H1 (cell line): ENCODE results near the gene KCNMA1. TPM values are rescaled to one million over a fixed set of nuclear protein-coding genes. Genes with fewer than 3 reads are reported as not detected.

Source experiments
- CTCF ChIA-PET: fragments of 300-600 bp; sonication (Branson Sonifier 250); formaldehyde crosslinking; loops from one replicate; lab custom pipeline; 2021; ENCODE audit not compliant: partially characterized antibody; lab: Charles Lee
- POLR2A ChIA-PET: fragments of 300-600 bp; sonication (Branson Sonifier 250); formaldehyde crosslinking; loops from one replicate; lab custom pipeline; 2021; ENCODE audit warnings: inconsistent platforms; ENCODE audit not compliant: partially characterized antibody; lab: Charles Lee
- DNase-seq, 2 experiments: peaks; one replicate each; pipeline versions ENCODE4 v3.0.0 to v3.0.0-alpha.2; 2010 to 2022; ENCODE audit warnings: low spot score in 2 of 2, low read depth in 1 of 2, mixed read lengths in 1 of 2
- FAIRE-seq: peaks from 2 replicates; lab custom pipeline; 2011; peaks lifted over from hg19 to GRCh38; lab: Jason Lieb, UNC
- H2AFZ ChIP-seq: 2 replicates; pipeline ENCODE4 v1.8.1; 2012; ENCODE audit warnings: low read length, inconsistent platforms
- H2AK5ac ChIP-seq: 2 replicates; pipeline ENCODE4 v1.6.1; 2013; ENCODE audit warnings: low read depth, low read length
- H2BK120ac ChIP-seq: replicated peaks from 2 replicates; pipeline ENCODE3; 2013; ENCODE audit warnings: low read depth, low read length, inconsistent platforms
- H2BK12ac ChIP-seq: 2 replicates; pipeline ENCODE4 v1.6.1; 2013; ENCODE audit warnings: low read depth, low read length
- H2BK15ac ChIP-seq: 2 replicates; pipeline ENCODE4 v1.6.1; 2013; ENCODE audit warnings: low read length
- H2BK20ac ChIP-seq: 2 replicates; pipeline ENCODE4 v1.6.1; 2013; ENCODE audit warnings: low read length
- H2BK5ac ChIP-seq: 2 replicates; pipeline ENCODE4 v1.6.1; 2013; ENCODE audit warnings: low read depth, low read length
- H3K14ac ChIP-seq: 2 replicates; pipeline ENCODE4 v1.6.1; 2013; ENCODE audit warnings: inconsistent platforms; ENCODE audit not compliant: insufficient read length
- H3K18ac ChIP-seq: 2 replicates; pipeline ENCODE4 v1.6.1; 2013; ENCODE audit warnings: low read length; ENCODE audit errors: extremely low read depth
- H3K23ac ChIP-seq: 2 replicates; pipeline ENCODE4 v1.6.1; 2013; ENCODE audit warnings: inconsistent platforms; ENCODE audit not compliant: insufficient read length
- H3K23me2 ChIP-seq: 2 replicates; pipeline ENCODE4 v1.6.1; 2013; ENCODE audit warnings: low read depth, low read length
- H3K27ac ChIP-seq: 2 replicates; pipeline ENCODE4 v1.6.1; 2011; ENCODE audit warnings: low read depth, low read length, inconsistent platforms
- H3K27me3 ChIP-seq, 4 experiments: replicated peaks in 1 of 4; 1 replicate in 1 of 4; 2 replicates in 3 of 4; pipeline versions ENCODE4 v1.6.1 to v1.8.1; 2011 to 2013; ENCODE audit warnings: low read length in 3 of 4, mild to moderate bottlenecking in 3 of 4, inconsistent platforms in 2 of 4, mixed read lengths in 2 of 4, moderate library complexity in 1 of 4; ENCODE audit not compliant: control insufficient read depth in 3 of 4, insufficient read depth in 3 of 4; ENCODE audit errors: extremely low read depth in 1 of 4
- H3K36me3 ChIP-seq, 4 experiments: 2 replicates each; pipeline versions ENCODE4 v1.6.1 to v1.8.1; 2011 to 2013; ENCODE audit warnings: mild to moderate bottlenecking in 4 of 4, low read length in 3 of 4, moderate library complexity in 2 of 4, control low read depth in 1 of 4, inconsistent platforms in 1 of 4; ENCODE audit not compliant: insufficient read depth in 4 of 4, control insufficient read depth in 2 of 4
- H3K4ac ChIP-seq: replicated peaks from 2 replicates; pipeline ENCODE3; 2013; ENCODE audit warnings: low read length, low read depth, mixed read lengths, inconsistent platforms; ENCODE audit not compliant: insufficient read length
- H3K4me1 ChIP-seq, 4 experiments: replicated peaks in 1 of 4; 1 replicate in 1 of 4; 2 replicates in 3 of 4; pipeline versions ENCODE4 v1.6.1 to v1.8.1; 2011 to 2013; ENCODE audit warnings: low read length in 3 of 4, inconsistent platforms in 2 of 4, mixed read lengths in 1 of 4; ENCODE audit not compliant: insufficient read depth in 4 of 4, control insufficient read depth in 3 of 4
- H3K4me2 ChIP-seq, 2 experiments: 2 replicates each; pipeline versions ENCODE4 v1.6.1 to v1.8.1; 2011 to 2013; ENCODE audit warnings: low read depth in 2 of 2, low read length in 2 of 2, control low read depth in 1 of 2, inconsistent platforms in 1 of 2, mild to moderate bottlenecking in 1 of 2; ENCODE audit not compliant: insufficient read depth in 1 of 2
- H3K4me3 ChIP-seq, 4 experiments: fragments of 200-600, 300-600 bp in 1 of 4; sonication (generic), shearing (Covaris generic), sonication (Bioruptor Twin) in 1 of 4; 2 replicates each; pipeline versions ENCODE4 v1.5.1 to v1.8.1; 2011 to 2016; ENCODE audit warnings: low read length in 4 of 4, low read depth in 3 of 4, control low read depth in 2 of 4, inconsistent platforms in 2 of 4, mild to moderate bottlenecking in 2 of 4, mixed read lengths in 1 of 4, moderate library complexity in 1 of 4; ENCODE audit not compliant: insufficient read depth in 2 of 4; ENCODE audit errors: extremely low read depth in 1 of 4
- H3K56ac ChIP-seq: replicated peaks from 2 replicates; pipeline ENCODE3; 2013; ENCODE audit warnings: low read depth, mild to moderate bottlenecking, mixed read lengths, low read length, inconsistent platforms; ENCODE audit not compliant: insufficient read length
- H3K79me1 ChIP-seq: 2 replicates; pipeline ENCODE4 v1.6.1; 2013; ENCODE audit warnings: low read depth, low read length, control low read depth
- H3K79me2 ChIP-seq, 2 experiments: 2 replicates each; pipeline versions ENCODE4 v1.6.1 to v1.8.1; 2012 to 2013; ENCODE audit warnings: low read length in 2 of 2, mild to moderate bottlenecking in 2 of 2, inconsistent platforms in 1 of 2; ENCODE audit not compliant: insufficient read depth in 2 of 2, control insufficient read depth in 1 of 2
- H3K9ac ChIP-seq, 4 experiments: replicated peaks in 1 of 4; 1 replicate in 1 of 4; 2 replicates in 3 of 4; pipeline versions ENCODE4 v1.6.1 to v1.8.1; 2011 to 2013; ENCODE audit warnings: low read depth in 3 of 4, low read length in 3 of 4, control low read depth in 2 of 4, mild to moderate bottlenecking in 2 of 4, moderate library complexity in 2 of 4, inconsistent platforms in 1 of 4; ENCODE audit errors: extremely low read depth in 1 of 4
- H3K9me3 ChIP-seq, 2 experiments: 2 replicates each; pipeline versions ENCODE4 v1.6.1 to v1.8.1; 2012 to 2013; ENCODE audit warnings: mild to moderate bottlenecking in 2 of 2, moderate library complexity in 2 of 2, control low read depth in 1 of 2, inconsistent platforms in 1 of 2, low read depth in 1 of 2, low read length in 1 of 2, mixed read lengths in 1 of 2; ENCODE audit not compliant: insufficient read depth in 2 of 2
- H4K20me1 ChIP-seq, 2 experiments: replicated peaks in 1 of 2; 2 replicates each; pipeline versions ENCODE3 to v1.8.1; 2011 to 2013; ENCODE audit warnings: inconsistent platforms in 2 of 2, low read length in 2 of 2, mild to moderate bottlenecking in 1 of 2; ENCODE audit not compliant: insufficient read depth in 2 of 2, control insufficient read depth in 1 of 2
- H4K5ac ChIP-seq: 2 replicates; pipeline ENCODE4 v1.6.1; 2013; ENCODE audit warnings: low read length, low read depth, mixed read lengths, inconsistent platforms; ENCODE audit not compliant: insufficient read length
- H4K8ac ChIP-seq: 2 replicates; pipeline ENCODE4 v1.8.0; 2013; ENCODE audit warnings: mild to moderate bottlenecking, moderate library complexity, low read length, inconsistent platforms; ENCODE audit not compliant: insufficient read depth; ENCODE audit errors: extremely low read depth
- H4K91ac ChIP-seq: replicated peaks from 2 replicates; pipeline ENCODE3; 2013; ENCODE audit warnings: low read length, mixed read lengths, inconsistent platforms; ENCODE audit not compliant: insufficient read length
- BACH1 ChIP-seq: IDR thresholded peaks from 2 replicates; pipeline ENCODE4 v1.6.1; 2012; ENCODE audit warnings: low read length, improper control_type of control experiment
- CTBP2 ChIP-seq: IDR thresholded peaks from 2 replicates; pipeline ENCODE4 v1.7.0; 2011; ENCODE audit warnings: borderline replicate concordance, mild to moderate bottlenecking, moderate library complexity, mixed read lengths, low read length; ENCODE audit not compliant: insufficient read depth, insufficient read length
- EP300 ChIP-seq, 2 experiments: IDR thresholded peaks; 1 replicate in 1 of 2; 2 replicates in 1 of 2; pipeline ENCODE4 v1.6.1; 2011 to 2012; ENCODE audit warnings: low read depth in 2 of 2, low read length in 2 of 2, mild to moderate bottlenecking in 2 of 2, borderline replicate concordance in 1 of 2, inconsistent platforms in 1 of 2, moderate library complexity in 1 of 2
- FOSL1 ChIP-seq: IDR thresholded peaks from 2 replicates; pipeline ENCODE4 v1.6.1; 2011; ENCODE audit warnings: mild to moderate bottlenecking, low read depth, low read length, moderate library complexity; ENCODE audit not compliant: insufficient read depth
- GABPA ChIP-seq: IDR thresholded peaks from 2 replicates; pipeline ENCODE4 v1.6.1; 2011; ENCODE audit warnings: mild to moderate bottlenecking, low read length, moderate library complexity, borderline replicate concordance; ENCODE audit not compliant: insufficient read depth
- JUN ChIP-seq: IDR thresholded peaks from 2 replicates; pipeline ENCODE4 v1.6.1; 2011; ENCODE audit warnings: low read depth, mild to moderate bottlenecking, improper control_type of control experiment, low read length
- KDM4A ChIP-seq: IDR thresholded peaks from one replicate; pipeline ENCODE4 v1.7.1; 2012; ENCODE audit warnings: low read depth, mild to moderate bottlenecking, moderate library complexity, low read length, inconsistent platforms; ENCODE audit not compliant: severe bottlenecking
- KDM5A ChIP-seq: fragments of 200-600 bp; IDR thresholded peaks from 2 replicates; pipeline ENCODE4 v1.7.1; 2012; ENCODE audit warnings: mild to moderate bottlenecking, low read length, inconsistent platforms, mixed read lengths
- NANOG ChIP-seq: IDR thresholded peaks from 2 replicates; pipeline ENCODE4 v1.6.1; 2011; ENCODE audit warnings: low read length, low read depth, mild to moderate bottlenecking, inconsistent platforms; ENCODE audit not compliant: insufficient read depth, poor library complexity, severe bottlenecking
- POLR2A ChIP-seq, 2 experiments: IDR thresholded peaks; 1 replicate in 1 of 2; 2 replicates in 1 of 2; pipeline ENCODE4 v1.6.1; 2011; ENCODE audit warnings: low read depth in 2 of 2, low read length in 2 of 2, mild to moderate bottlenecking in 2 of 2; ENCODE audit errors: control extremely low read depth in 1 of 2
- SIX5 ChIP-seq: IDR thresholded peaks from 2 replicates; pipeline ENCODE4 v1.6.1; 2011; ENCODE audit warnings: mild to moderate bottlenecking, low read depth, low read length
- SP4 ChIP-seq: IDR thresholded peaks from 2 replicates; pipeline ENCODE4 v1.6.1; 2012; ENCODE audit warnings: low read length, inconsistent platforms
- TAF1 ChIP-seq: IDR thresholded peaks from 2 replicates; pipeline ENCODE4 v1.6.1; 2011; ENCODE audit warnings: mild to moderate bottlenecking, low read depth, low read length
- TAF7 ChIP-seq: optimal IDR thresholded peaks from 2 replicates; pipeline ENCODE3; 2011; ENCODE audit warnings: low read depth, mild to moderate bottlenecking, inconsistent platforms, low read length, moderate library complexity, borderline replicate concordance
- WGBS, 2 experiments: shearing (Covaris generic) in 1 of 2; methylation state at CpG; one replicate each; pipeline versions ENCODE4 v1.1.6 to v1.1.7; 2013 to 2015; ENCODE audit warnings: low lambda C conversion rate in 2 of 2, mixed read lengths in 2 of 2, inconsistent platforms in 1 of 2, low coverage in 1 of 2, missing lambda C conversion rate in 1 of 2; ENCODE audit not compliant: insufficient replicate concordance in 2 of 2, insufficient coverage in 1 of 2, insufficient read length in 1 of 2; ENCODE audit errors: extremely low coverage in 1 of 2, missing lambda C conversion rate in 1 of 2; 5-methylcytosine and 5-hydroxymethylcytosine counted together
- polyA plus RNA-seq, 7 experiments: library from polyadenylated mRNA; depleted of rRNA in 3 of 7; stranded (reverse) in 5 of 7; unstranded in 2 of 7; fragments of >200 nt in 5 of 7; fragments of 200-250 nt in 2 of 7; gene quantifications; 1 replicate in 5 of 7; 2 replicates in 1 of 7; 4 replicates in 1 of 7; pipeline versions ENCODE4 v1.2.1 to v1.2.3, GENCODE V29; 2011 to 2013; ENCODE audit warnings: missing spikeins in 2 of 7, mixed read lengths in 2 of 7
- total RNA-seq: library from RNA; stranded (reverse); fragmentation: NEBNext Ultra II Directional; extraction: Animal tissue kit (Norgen Biotek cat#: 25700); gene quantifications from 2 replicates; pipeline ENCODE4 v1.2.1, GENCODE V29; 2021

Gene KCNMA1
- total and polyA plus RNA-seq, 2 of the 8 experiments (the other 6 are each of a cell fraction or from before 2014, with no cell fraction given), result 10.2 to 11.1 TPM

- Histone ChIP-seq H3K9me3 (no peaks in the 10 kb centered on the region), H2AFZ (no peak overlapping the region), H2BK12ac (no peak overlapping the region), H4K8ac (no peak overlapping the region), H2BK5ac (no peak overlapping the region)
- TF ChIP-seq SP4, result no peak
- TF ChIP-seq KDM4A, result no peak
- TF ChIP-seq EP300 (IDR thresholded peaks at IDR 0.05; ENCODE audit: borderline replicate concordance in 1 of 2, low read depth in 2 of 2, low read length in 2 of 2), result no peak
- TF ChIP-seq GABPA, result no peak
- TF ChIP-seq BACH1, result no peak
- TF ChIP-seq POLR2A (IDR thresholded peaks at IDR 0.05; ENCODE audit: control extremely low read depth in 1 of 2, low read depth in 2 of 2, low read length in 2 of 2), result no peak
- TF ChIP-seq TAF1, result no peak
- no peak for TF ChIP-seq CTBP2
- TF ChIP-seq NANOG, result no peak
- no peak for TF ChIP-seq KDM5A
- TF ChIP-seq FOSL1, result no peak
- no peak for TF ChIP-seq TAF7
- TF ChIP-seq JUN, result no peak
- TF ChIP-seq SIX5, result no peak
- TF ChIP-seq, all 59 proteins: peak for 0
- Histone ChIP-seq H3K4me2 (no peak overlapping the region), H3K14ac (no peak overlapping the region), H3K79me1 (no peaks in the 10 kb centered on the region), H3K4me1 (peaks cover 7 to 21% (median 14%) of the 10 kb centered on the region in 4 experiments; a peak in 6 of 7 replicates), H3K4me3 (no peak overlapping the region), H2AK5ac (no peak overlapping the region), H4K20me1 (no peaks in the 10 kb centered on the region), H3K4ac (no peak overlapping the region), H3K23me2 (no peaks in the 10 kb centered on the region), H4K5ac (no peak overlapping the region), H4K91ac (peak overlapping the region; percentile 34), H3K79me2 (no peaks in the 10 kb centered on the region), H3K18ac (no peak overlapping the region), H3K27me3 (no peaks in the 10 kb centered on the region), H2BK20ac (no peak overlapping the region), H3K36me3 (no peaks in the 10 kb centered on the region), H3K27ac (no peak overlapping the region), H2BK15ac (no peak overlapping the region), H2BK120ac (no peak overlapping the region), H3K9ac (no peak overlapping the region), H3K23ac (no peak overlapping the region), H3K56ac (no peak overlapping the region)
- ChIA-PET CTCF (interaction anchor here (0.6 to 1.5 kb wide), 4 partner anchors 18 to 238 kb away, joined by 3 to 4 read pairs (median 3); no protein-coding TSS in a partner anchor), POLR2A (no interaction called here)
- WGBS, 2 experiments, result 82% methylated on average over 3 of the region's 3 CpGs; no CpG with 5 or more reads in 1 of the 2 experiments
- DNase-seq (no peak), FAIRE-seq (no peak)
Measured at GRCh38 chr10:77106676-77107075, 530.9 kb downstream of the KCNMA1 start.
